Nucleus accumbens (tissue), 56 donors: ENCODE results near the gene ERVH48-1.
"Not testable (repeated sequence)": the region's sequence is repeated elsewhere in the genome, so short reads cannot be mapped to it uniquely, and the experiment has no call there.

Experiments
- DNase-seq, 56 donors: peaks; one replicate each; lab custom pipeline; 2025; lab: John Stamatoyannopoulos, UW

The ERVH48-1 gene

DNA sequence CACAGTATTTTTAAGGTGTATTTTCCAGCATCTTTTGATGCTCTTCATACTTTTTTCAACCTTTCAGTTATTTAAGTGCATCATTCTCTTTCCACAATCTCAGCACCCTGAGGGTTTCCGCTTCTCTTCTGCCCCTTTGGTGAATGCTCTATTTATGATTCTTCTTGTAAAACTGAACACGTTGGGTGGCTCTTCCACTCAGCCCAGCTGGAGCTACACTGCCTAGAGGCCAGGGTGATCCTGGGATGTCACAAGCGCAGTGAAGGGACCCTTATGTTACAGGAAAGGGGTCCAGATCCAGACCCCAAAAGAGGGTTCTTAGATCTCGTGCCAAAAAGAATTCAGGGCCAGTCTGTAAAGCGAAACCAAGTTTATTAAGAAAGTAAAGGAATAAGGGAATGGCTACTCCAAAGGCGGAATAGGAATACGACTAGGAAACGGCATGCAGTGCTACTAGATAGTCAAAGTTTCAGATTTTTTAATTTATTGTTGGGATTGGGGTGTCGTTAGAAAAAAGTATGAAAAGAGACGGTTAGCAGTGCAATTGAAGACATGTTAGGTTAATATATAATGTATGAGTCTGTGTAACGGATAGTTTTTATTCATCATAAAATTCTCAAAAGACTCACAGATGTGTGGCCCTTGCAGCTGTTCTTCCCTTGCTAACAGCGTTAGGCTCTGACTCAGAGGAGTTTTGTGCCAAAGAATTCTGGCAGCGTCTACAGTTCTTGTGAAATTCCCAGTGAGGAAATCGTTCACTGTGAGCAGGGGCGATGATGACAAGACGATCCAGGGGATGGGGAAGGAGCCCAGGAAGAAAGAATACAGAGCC, 14.4 kb upstream of the ERVH48-1 start:
- peak in 47 of 56 donors; percentile 3 to 78 (median 45) for DNase-seq

DNA sequence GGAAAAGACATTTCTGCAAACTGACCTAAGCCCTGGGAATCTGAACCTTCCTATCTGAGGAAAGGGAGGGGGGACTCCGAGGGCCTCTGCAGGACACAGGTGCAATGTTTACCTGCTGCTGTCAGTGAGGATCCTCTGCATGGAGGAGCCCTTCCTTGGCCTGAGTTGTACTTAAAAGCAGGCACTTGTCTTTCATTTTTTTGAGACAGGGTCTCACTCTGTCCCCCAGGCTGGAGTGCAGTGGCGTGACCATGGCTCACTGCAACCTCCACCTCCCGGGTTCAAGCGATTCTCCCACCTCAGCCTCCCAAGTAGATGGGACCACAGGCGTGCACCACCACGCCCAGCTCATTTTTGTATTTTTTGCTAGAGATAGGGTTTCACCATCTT, 13.2 kb upstream of the ERVH48-1 start:
- not testable (repeated sequence) for DNase-seq

DNA sequence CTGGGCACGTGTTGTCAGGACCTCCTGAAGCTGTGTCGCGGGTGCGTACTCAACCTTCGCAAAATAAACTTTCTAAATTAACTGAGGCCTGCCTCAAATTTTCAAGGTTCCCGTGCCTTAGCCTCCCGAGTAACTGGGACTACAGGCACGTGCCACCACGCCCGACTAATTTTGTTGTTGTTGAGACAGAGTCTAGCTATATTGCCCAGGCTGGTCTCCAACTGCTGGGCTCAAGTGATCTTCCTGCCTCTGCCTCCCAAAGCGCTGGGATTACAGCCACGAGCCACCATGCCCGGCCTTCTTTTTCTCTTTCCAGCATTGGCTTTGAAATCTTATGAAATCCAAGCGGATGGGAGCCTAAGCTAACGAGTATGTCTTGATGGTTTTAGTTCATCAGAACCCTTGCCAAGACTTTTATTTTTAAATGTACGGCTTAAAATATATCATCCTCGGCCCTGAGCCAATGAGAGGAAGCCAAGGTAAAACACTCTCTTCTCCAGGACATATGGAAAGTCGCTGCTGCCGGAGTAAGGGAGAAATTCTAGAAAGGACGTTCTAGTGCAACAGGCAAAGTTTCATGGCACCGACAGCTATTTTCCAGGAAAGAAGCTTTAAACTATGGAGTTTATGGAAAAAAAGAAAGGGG, 12.7 kb upstream of the ERVH48-1 start:
- no peak for DNase-seq

DNA sequence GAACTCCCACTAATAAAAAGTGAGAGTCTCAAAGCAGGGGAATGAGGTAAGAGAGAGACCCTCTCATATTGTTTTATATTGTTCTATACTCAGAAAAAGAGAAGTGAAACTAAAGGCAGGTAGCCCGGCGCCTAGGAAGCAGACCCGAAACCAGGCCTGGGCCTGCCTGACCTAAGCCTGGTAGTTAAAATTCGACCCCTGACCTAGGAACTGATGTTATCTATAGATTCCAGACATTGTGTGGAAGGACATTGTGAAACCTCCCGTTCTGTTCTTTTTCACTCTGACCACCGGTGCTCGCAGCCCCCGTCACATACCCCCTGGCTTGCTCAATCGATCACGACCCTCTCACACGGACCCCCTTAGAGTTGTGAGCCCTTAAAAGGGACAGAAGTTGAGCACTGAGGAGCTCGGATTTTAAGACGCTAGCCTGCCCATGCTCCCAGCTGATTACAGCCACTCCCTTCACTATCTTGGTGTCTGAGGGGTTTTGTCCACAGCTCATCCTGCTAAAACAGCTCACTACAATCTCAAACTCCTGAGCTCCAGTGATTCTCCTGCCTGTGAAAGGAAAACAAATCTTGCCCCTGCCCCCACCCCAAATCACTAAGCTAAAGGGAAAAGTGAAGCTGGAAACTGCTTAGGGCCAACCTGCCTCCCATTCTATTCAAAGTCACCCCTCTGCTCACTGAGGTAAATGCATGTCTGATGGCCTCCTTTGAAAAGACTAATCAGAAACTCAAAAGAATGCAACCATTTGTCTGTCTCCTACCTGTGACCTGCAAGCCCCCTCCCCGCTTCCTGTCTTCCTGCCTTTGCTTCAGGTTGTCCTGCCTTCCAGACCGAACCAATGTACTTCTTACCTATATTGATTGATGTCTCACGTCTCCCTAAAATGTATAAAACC, 11.9 kb upstream of the ERVH48-1 start:
- not testable (repeated sequence) for DNase-seq

DNA sequence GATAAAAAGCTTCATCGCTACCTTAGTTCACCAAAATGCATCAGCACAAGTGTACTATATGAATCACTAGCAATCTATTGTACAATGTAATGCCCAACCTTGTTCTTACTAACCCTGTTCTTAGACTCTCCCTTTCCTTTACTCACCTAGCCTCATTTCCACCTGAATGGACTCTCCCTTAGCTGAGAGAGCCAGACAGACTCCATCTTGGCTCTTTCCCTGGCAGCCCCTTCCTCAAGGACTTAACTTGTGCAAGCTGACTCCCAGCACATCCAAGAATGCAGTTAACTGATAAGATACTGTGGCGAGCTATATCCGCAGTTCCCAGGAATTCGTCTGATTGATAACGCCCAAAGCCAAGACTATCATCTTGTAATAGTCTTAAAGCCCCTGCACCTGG, 10.9 kb upstream of the ERVH48-1 start:
- DNase-seq, result not testable (repeated sequence)

DNA sequence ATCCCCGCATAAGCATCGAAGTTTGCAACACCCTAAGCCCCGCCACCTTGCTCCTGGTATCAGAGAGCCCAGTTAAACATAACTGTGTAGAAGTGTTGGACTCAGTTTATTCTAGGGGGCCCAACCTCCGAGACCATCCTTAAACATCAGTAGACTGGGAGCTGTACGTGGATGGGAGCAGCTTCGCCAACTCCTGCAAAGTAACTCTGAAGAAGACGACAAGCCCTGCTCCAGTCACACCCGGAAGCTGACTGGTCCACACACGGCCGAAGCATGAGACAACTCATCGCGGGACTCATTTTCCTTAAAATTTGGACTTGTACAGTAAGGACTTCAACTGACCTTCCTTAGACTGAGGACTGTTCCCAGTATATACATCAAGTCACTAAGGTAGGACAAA, 8.5 kb upstream of the ERVH48-1 start:
- DNase-seq, result not testable (repeated sequence)

DNA sequence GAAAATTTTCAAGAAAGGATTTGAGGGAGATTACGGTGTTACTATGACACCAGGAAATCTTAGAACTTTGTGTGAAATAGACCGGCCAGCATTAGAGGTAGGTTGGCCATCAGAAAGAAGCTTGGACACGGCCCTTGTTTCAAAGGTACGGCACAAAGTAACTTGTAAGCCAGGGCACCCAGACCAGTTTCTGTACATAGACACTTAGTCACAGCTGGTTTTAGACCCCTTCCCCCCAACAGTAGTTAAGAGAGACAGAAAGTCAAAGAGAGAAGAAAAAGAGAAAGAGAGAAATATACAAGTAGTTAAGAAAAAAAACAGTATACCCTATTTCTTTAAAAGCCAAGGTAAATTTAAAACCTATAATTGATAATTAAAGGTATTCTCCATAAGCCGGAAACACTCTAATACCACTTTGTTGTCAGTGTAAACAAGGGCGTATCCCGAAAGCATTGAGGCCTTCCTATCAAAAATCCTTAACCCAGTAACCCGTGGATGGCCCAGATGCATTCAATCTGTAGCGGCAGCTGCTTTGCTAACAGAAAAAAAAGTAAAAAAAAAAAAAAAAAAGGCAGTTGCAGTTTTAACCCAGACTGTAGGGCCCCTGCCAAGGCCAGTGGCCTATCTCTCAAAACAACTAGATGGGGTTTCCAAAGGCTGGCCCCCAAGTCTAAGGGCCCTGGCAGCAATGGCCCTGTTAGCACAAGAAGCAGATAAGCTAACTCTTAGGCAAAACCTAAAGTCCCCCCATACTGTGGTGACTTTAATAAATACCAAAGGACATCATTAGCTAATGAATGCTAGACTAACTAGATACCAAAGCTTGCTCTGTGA, 7.9 kb upstream of the ERVH48-1 start:
- DNase-seq, result not testable (repeated sequence)

DNA sequence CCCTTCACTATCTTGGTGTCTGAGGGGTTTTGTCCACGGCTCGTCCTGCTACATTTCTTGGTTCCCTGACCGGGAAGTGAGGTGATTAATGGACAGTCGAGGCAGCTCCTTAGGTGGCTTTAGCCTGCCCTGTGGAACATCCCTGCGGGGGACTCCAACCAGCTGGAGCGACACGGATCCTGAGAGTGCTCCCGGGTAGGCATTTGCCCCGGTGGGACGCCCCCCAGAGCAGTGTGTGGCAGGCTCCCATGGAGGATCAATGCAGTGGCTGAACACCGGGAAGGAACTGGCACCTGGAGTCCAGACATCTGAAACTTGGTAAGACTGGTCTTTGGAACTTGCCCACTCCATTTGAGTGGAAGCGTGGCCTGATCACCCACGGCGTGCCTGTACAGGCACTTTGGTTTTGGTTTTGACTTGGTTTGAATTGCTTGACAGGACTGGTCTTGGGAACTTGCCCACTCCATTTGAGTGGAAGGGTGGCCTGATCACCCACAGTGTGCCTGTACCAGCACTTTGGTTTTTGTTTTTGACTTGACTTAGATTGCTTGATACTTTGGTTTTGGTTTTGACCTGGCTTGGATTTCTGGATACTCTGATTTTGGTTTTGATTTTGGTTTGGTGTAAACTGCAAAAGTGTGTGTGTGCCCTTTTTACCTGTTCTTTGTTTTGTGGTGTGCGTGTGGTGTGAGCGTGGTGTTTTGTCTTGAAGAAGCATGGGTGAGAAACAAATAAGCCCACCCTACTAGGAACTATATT, 7.1 kb upstream of the ERVH48-1 start:
- DNase-seq, result not testable (repeated sequence)

DNA sequence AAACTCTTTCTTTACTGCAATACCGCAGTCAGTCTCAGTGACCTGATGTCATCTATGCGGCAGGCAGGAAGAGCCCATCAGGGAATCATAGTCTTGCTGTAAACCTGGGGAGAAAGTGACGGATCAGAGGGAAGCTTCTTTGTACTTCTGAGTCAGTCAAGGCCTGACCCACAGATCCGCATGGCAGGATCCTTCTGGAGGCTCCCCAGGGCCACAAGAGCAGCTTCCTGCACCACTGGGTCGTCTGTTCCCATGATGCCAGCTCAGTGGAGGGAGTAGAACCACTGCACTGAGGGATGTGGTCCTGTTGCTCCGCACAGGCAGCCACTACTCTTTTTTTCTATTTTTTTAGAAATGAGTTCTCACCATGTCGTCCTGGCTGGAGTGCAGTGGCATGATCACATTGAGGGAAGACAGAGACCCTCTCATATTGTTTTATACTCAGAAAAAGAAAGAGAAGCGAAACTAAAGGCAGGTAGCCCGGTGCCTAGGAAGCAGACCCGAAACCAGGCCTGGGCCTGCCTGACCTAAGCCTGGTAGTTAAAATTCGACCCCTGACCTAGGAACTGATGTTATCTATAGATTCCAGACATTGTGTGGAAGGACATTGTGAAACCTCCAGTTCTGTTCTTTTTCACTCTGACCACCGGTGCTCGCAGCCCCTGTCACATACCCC, 6.3 kb upstream of the ERVH48-1 start:
- no peak for DNase-seq

DNA sequence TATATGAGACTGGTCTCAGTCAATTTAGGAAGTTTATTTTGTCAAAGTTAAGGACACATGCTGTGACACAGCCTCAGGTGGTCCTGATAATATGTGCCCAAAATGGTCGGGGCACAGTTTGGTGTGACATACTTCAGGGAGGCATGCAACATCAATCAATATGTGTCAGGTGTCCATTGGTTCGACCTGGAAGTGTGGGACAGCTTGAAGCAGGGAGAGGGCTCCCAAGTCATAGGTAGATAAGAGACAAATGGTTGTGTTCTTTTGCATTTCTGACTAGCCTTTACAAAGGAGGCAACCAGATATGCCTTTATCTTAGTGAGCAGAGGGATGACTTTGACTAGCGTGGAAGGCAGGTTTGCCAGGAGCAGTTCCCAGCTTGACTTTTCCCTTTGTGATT, 4.5 kb upstream of the ERVH48-1 start:
- no peak for DNase-seq

DNA sequence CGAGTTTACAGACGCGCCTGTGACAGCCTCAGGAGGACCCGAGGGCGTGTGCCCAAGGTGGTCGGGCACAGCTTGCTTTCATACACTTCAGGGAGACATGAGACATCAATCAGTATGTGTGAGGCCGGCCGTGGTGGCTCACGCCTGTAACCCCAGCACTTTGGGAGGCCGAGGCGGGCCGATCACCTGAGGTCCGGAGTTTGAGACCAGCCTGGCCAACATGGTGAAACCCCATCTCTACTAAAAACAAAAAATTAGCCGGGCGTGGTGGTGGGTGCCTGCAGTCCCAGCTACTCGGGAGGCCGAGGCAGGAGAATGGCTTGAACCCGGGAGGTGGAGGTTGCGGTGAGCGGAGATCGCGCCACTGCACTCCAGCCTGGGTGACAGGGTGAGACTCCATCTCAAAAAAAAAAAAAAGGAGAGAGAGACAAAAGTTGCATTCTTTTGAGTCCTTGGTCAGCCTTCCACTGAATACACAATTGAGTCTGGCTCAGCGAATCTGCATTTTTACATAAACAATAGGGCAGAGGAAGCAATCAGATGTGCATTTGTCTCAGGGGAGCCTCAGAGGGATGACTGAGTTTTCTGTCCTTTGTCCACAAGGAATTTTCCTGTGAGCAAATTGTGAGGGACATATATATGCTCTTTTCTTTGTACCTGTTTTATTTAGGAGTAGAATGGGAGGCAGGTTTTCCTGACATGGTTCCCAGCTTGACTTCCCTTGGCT, 2.2 kb upstream of the ERVH48-1 start:
- peak in 9 of 56 donors; percentile 3 to 41 (median 12) for DNase-seq

DNA sequence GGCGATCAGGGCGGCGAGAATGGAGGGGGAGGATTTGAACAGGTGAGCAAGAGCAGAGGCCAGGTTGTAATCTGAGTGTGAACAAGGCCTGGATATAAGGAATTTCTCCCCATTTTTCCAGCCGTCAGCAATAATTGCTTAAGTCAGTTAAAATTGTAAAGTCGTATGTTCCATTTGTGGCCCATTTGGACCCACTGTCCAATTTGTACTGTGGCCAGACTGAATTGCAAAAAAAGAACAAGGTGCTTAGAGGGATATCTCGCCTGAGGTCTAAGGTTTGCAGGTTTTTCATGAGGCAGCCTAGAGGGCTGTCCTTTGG, 1.0 kb downstream of the ERVH48-1 start:
- DNase-seq, result no peak

DNA sequence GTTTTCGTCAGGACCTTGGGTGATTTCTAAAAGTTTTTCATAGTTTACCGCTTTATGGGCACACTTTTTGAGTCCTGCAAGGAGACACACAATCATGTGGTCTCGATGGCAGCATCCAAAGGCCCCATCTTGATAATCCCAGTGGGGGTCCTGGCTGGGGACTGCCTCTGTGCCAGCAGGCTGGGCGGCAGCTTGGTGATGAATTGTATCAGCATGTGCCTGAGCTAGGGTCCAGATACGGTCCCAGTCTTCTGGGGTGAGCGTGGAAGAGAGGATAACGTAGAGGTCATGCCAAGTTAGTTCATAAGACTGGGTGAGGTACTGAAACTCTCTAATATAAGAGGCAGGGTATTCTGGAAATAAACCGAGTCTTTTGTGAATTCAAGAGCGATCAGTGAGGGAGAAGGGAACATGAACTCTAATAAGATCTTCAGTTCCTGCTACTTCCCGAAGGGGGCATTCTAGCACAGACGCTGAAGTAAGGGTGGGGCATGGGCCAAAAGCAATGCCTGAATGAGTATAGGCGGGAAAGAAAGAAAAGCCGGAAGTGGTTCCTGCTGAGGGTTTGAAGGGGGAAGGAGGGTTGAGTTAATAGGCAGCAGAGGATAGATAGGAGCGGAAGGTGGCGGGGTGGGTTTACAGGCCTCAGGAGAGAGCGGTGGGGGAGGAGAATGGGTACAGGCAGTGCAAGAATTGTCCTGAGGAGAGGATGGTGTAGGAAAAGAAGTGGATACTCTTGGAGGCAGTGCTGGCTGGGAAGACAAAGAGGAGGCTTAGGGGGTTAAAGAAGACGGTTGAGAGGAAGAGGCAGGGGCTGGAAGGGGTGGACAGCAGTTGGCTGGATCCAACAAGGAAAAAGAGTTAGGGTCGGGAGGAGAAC, 1.6 kb downstream of the ERVH48-1 start:
- peak in 48 of 56 donors; percentile 5 to 80 (median 53) for DNase-seq

DNA sequence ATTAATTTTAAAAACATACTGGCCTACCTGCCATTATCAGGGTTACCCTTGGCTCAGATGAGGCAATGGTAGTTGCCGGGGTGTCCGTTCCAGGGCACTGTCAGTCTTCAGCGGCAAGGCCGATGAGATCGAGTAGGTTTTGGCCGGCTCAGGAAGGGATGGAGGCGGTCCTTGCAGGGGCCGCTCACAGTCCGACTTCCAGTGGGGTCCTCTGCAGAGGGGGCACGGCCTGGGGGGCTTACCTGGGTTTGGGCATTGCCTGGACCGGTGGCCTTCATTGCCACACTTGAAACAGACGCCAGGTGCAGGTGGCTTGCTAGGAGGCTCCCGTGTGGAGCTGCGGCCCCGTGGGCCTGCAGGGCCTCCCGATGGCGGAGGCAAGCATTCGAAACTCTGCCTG, 2.5 kb downstream of the ERVH48-1 start:
- DNase-seq, result no peak

DNA sequence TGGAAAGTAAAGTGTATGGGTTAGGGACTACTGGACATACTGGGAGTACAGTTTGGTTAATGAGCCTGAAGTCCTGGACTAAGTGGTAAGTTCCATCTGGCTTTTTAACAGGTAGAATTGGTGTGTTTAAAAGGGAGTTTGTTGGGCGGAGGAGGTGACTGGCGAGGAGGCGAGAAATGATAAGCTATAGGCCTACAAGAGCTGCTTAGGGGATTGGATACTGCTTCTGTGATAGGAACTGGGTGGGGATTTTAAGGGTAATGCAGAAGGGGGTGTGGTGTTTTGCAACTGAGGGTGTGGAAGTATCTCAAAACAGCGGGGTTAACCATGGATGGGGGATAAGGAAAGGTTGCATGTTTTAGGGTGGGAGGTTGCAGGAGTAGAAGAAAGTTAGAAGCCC, 3.5 kb downstream of the ERVH48-1 start:
- no peak for DNase-seq

DNA sequence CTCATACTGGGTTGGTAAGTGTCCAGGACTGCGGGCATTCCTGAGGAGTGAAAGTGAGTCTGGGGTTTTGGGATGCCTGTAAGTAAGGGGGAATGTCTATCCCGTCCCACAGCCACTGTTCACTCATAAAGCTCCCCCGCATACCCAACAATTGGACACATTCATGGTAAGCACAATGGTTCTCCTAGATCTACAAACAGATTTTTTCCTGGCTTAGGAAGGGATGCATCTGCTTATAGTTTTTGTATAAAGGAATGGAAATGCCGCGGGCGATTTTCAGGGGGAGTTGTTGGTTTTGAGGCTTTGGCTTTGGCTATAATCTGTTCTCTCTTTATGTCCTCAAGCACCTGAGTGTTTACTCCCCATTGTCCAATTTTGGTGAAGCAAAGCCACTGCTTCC, 7.1 kb downstream of the ERVH48-1 start:
- DNase-seq, result no peak

DNA sequence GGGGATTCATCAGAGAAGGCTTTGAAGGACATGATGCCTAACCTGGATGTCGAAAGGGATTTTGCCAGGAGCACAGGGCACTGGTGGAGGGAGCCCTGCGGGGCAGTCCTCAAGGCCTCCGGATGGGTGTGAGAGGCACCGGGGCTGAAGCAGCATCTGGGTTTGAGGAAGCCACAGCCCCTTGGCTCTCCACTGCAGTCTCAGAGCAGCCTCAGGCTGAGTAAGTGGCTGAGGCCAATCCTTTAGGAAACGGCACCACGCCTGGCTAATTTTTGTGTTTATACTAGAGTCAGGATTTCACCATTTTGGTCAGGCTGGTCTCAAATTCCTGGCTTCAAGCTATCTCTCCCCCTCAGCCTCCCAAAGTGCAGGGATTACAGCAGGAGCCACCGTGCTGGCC, 12.0 kb downstream of the ERVH48-1 start:
- DNase-seq, result no peak
